IPS-NIHi7 (cell line): ENCODE data around the gene PHB1.
"Not testable (repeated sequence)": the region's sequence is repeated elsewhere in the genome, so short reads cannot be mapped to it uniquely, and the experiment has no call there.

Source experiments
- DNase-seq: peaks from one replicate; pipeline ENCODE4 v3.0.0; 2012; ENCODE audit warnings: mixed read lengths; ENCODE audit errors: extremely low spot score

PHB1 gene

DNA sequence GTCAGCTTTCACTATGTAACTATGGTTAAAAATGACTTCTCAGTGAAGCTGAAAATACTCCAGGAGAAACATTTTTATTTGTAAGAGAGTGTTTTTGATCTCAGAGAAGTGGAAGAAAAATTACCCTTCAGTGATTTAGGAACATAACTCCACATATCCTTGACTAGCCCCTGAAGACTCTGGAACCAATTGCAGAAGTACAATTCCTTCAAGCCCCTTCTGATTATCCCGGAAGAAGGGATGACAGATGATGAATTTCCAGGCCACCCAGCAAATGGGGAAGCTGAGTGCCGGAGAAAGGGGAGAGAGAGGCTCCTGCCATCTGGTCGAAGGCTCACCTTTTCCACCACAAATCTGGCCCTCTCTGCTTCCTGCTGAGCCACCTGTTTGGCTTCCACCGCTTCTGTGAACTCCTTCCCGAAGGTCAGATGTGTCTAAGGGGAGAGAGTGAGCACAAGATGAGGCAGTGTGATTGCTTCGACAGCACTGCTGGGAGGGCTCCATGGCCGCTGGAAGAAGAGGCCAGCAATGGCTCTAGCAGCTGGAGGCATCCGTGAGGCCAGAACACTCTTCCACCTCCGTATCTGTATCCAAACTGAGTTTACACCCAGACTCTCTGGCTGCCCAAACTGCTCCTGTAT lies 8.1 kb downstream of the PHB1 start:
- DNase-seq: no peak

DNA sequence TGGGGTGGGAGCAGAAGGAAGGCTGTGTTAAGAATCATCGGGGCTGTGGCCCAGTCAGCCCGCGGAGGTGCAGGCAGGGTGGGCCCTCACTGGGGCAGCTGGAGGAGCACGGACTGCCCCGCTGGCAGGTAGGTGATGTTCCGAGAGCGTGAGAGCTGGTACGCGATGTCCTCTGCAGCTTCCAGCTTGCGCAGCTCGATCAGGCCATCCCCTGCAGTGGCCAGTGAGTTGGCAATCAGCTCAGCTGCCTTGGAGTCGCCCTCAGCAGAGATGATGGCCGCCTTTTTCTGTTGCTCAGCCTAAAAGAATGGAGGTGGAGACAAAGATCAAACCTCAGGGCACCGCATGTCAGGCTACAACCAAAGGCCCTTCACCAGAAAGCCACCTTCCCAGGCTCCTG lies 9.8 kb downstream of the PHB1 start:
- no peak for DNase-seq

DNA sequence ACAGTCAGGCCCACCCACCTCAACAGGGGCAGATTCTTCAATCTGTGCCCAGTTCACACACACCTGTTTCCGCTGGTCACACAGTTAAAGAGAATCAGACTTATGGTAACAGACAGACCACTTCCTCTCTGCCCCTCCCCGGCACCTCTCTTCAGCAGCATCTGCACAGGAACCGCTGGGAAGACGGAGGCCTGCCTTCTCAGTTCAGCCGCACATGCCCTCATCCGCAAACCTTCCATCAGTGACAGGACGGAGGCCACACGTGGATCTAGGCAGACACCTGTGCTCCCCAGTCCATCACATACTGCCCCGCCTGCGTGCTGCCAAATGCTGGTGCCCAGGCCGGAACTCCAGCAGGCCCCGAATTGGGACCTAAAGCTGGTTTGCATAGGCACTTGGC lies 10.3 kb downstream of the PHB1 start:
- no peak for DNase-seq

DNA sequence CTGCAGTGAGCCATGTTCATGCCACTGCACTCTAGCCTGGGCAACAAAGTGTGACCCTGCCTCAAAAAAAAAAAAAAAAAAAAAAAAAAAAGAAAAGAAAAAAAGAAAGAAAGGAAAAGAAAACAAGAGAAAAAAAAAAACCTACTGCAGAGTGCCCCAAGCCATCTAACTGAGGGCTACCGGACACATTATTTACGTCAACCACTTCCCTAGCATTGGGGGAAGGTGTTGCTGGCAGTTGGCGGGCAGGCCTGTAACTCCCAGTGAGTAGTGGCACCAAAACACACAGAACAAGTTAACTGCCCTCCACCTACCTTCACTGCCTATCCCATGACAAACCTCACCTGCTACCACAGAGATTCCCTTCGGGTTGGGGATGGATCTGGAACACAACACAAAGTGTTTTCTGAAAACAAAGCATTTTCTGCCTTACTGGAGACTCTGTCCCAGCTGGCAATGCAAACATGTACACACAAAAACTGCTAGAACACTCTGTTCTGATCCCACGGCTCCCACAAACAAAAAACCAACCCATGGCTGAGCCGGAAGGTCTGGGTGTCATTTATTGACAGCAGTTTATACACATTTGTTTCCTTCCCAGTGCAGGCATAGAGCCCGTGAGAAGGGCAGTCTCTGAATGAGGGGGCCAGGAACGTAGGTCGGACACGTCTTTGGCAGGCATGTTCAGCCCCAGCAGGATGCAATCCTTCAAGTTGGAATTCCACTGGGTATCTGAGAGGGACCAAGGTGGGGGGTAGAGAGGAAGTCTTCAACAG lies 11.0 kb downstream of the PHB1 start:
- DNase-seq: no peak

DNA sequence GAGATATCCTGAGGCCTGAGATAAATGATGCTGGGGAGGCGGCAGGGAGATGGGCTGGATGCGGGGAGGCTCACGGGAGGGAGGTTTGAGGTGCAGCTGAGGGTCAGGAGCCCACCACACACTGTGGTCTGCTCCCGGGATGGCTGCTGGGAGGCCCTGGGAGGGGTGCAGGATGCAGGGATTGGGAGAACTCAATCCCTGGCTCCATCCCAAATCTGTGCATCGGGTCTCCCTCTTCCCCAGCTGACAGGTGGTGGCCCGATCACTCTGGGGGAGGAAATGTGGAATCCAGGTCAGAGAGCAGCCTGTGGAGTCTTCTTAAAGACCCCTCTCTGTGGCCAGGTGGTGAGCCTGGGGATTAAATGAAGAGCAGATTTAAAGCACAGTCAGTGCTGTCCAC lies 12.0 kb downstream of the PHB1 start:
- DNase-seq: no peak

DNA sequence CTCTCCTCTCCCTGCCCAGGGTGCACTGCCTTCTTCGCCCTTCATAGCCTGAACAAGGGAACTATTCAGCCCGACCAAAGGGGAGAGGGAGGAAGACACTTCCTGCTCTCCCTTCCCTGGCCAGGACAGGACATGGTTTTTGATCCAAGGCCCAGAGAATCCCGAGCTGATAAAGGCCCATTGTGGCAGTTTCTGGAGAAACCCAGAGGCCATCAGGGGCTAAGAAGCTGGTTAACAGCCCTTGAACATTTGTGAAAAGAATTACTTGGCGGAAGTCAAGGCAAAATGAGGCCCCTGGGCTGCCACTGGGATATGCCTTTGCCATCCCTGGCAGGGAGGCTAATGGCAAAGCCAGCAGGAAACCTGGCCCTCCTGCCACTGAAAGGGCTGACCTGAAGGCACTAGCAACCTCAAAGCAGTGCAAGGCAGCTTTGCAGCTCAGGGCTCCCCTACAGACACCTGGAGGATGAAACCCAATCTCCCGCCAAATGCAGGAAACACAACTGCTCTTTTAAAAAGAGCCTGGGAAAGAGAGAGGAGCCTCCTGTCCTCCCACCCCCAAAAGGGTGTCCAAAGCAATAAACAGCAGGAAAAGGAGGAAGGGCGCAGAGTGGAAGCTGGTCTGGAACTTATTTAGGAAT lies 12.6 kb downstream of the PHB1 start:
- DNase-seq: no peak

DNA sequence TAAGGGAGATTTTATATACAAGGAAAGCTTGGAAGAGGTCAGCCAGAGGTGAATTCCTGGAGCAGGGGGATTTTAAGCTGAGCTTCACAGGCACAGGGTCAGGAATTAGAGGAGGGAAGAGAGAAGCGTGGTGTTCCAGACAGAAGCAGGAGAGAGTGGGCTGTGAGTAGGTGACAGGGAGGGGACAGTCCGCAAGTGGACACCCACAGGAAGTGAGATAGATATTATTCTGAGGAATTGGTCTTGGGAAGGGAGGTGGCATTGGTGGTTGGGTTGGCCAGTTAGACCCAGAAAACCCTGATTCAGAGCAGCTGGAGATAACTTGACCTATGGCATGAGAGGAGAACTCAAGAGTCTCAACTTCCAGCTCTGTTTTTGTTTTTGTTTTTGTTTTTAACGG lies 14.7 kb downstream of the PHB1 start:
- no peak for DNase-seq

DNA sequence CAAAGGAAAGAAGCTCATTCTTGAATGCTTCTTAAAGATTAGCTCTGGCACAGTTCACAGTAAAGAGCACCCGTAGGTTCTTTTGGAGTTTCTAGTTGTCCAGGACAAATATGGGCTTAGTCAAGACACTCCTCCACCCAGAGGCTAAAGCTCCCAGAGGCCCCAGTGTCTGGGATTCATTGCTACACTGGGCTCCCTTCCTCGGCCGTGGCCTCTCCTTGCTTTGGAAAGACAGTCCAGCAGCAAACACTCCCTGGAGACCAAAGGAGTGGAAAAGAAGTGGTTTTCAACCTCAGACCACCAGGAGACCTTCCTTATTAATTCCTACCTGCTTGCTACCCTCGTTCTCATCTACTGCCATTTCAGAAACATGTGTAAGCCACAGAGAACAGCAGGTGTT lies 17.1 kb downstream of the PHB1 start:
- no peak for DNase-seq

DNA sequence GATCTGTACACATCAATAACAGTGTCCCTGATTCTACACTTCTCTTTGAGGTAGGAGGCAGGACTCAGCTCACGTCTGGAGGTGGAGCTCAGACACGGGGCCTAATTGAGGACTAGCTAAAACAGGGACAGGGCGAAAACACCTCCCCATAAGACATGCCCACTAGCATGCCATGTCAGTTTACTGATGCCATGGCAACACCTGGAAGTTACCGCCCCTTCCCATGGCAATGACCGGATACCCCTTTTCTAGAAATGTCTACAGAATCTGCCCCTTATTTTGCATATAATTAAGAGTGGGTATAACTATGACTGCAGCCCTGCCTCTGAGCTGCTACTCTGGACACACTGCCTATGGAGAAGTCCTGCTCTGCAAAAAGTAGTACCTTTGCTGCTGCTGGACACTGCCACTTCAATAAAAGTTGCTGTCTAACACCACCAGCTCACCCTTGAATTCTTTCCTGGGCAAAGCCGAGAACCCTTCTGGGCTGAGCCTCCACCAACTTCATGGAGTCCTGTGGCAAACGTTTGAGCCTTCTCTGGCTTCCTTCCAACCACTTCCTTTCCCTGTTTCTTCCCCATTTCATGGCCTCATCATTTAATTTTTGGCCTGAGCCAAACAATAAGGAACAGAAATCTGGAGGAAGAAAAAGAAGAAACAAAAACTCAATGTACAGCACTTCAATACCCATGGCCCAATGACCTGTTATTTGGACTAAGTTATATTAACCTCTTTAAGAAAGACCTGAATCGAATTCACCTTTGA lies 21.0 kb downstream of the PHB1 start:
- DNase-seq: no peak

DNA sequence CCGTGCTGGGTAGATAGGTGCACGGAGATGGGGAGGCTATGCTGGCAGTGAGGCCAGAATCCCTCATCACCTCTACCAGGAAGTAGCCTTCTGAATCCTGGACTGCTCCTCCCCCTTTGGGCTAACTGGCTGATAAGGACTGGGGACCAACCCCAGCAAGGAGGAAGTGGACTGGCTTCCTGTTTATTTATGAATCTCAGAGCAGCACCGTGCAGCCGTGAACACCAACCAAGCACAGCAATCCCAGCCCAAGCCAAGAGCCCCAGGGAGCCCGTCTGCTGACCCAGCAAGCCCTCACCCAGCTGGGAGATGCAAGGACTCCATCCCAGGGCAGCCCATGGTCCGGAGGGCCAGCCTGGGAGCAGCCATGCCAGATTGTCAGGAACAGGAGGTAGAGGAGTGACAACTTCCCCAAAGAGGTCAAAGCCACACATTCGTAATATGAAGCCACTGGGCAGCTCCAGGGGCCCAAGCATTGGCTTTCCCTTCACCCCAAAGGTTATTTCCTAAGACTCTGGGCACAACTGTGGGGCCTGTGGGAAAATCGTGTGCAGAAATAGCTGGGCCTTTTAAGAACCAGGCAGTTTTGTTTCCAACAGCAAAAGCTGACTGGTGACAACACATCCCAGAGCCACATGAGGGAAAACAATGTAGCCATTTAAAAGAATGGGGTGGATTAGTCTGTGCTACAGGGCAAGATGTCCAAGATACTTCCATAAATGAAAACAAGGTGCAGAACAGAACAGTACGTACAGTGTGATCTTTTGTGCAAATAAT lies 23.9 kb downstream of the PHB1 start:
- no peak for DNase-seq

DNA sequence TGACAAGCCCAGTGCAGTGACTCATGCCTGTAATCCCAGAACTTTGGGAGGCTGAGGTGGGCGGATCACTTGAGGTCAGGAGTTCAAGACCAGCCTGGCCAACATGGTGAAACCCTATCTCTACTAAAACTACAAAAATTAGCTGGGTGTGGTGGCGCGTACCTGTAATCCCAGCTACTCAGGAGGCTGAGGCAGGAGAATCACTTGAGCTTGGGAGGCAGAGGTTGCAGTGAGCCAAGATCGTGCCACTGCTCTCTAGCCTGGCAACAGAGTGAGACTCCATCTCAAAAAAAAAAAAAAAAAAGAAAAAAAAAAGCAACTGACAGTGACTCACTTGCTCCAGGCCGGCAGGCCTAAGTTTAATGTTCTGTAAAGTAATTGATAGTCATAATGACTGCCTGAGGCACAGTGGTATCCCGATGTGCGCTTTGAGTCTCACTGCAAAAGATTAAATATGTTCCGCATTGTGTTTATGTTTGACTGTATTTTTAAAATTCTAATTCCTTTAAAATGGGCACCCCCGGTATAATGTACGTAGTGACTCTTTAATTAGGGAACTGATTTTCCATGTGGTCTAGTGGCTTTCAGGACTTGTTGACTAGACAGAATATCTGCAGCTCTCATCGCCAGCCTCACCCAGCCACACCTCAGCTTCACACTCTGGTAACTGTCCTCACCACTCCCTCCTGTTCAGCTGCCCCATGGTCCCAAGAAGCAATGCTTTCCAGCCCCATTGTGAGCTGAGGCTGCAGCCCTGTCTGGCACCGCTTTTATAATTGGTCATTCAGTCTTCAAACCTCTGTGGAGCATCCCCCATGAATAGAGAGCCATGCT lies 25.0 kb downstream of the PHB1 start:
- DNase-seq: not testable (repeated sequence)

DNA sequence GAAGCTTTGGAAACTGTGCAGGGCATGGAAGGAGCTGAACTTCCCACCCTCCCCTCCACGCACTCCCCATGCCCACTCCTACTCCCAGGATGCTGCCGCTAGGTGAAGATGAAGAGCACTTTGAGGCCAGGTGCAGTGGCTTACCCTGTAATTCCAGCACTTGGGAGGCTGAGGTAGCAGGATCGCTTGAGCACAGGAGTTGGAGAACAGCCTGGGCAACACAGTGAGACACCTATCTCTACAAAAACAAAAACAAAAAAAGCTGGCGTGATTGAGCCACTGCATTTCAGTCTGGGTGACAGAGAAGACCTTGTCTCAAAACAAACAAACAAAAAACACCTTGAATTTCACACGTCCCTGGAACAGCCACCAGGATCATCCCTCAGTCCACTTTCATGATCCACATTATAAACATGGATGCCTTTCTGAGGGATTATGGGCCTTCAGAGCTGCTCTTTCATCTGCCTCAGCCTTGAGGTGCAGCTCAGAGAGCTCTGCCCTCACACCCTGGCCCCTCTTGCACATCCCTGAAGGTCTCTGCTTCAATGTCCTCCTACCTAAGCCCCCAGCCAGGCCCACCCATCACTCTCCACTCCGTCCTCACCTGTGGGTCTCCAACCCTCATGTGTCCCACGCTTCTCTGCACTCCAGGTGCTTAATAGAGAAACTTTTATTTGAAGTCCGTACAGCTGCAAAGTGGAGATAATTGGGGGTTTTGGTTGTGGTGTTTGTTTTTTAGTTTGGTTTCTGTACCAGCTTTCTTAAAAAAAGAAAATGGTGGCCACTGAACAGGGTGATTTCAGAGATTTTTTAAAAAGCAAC lies 25.8 kb downstream of the PHB1 start:
- no peak for DNase-seq

DNA sequence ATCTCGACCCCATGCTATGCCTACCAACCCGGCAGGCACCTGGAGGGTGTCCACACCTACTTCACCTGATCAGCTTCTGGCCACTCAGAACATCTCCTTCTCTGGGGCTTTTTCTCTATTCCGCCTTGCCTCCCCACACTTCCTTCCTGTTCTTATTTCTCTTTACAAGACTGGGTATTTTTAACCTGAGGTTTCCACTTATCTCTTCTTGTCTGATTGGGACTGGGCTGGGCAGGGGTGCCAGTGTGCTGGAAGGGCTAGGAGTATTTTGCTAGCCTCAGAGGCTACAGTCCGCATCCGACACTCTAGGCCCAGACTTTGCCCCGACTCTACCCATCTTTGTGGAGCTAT lies 26.4 kb downstream of the PHB1 start:
- DNase-seq: no peak

DNA sequence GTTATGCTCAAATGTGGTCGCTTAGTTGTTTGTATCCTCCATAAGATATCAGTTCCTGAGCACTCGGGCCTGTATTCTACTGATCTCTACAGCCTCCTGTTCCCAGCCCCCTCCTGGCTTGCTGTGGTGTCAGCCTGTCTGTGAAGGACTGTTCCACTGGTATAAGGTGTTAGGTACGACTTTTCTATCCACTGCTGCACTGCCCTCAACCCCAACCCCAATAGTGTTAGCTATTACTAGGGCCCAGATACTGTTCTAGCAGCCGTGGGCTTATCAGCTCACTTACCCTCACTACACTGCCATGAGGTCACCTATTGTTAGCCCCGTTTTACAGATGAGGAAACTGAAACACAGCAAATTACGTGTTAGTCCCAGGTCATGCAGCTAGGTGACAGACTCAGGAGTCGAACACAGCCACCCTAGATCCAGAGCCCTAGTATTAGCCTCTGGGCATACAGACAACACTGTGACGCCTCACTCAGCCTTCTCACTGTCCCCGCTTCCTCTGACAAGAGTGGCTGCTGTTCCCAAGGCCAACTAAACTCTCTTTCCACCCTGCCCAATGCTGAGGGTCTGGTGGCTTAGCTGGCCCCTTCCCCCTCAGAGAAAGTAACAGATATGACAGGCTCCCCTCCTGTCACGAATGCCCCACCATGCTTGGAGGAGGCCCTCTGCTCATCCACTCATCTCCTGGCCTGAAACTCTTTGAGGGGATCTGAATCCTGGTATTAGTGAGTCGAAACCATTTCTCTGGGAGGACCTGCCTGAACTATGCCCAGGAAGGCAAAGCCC lies 27.0 kb downstream of the PHB1 start:
- no peak for DNase-seq

DNA sequence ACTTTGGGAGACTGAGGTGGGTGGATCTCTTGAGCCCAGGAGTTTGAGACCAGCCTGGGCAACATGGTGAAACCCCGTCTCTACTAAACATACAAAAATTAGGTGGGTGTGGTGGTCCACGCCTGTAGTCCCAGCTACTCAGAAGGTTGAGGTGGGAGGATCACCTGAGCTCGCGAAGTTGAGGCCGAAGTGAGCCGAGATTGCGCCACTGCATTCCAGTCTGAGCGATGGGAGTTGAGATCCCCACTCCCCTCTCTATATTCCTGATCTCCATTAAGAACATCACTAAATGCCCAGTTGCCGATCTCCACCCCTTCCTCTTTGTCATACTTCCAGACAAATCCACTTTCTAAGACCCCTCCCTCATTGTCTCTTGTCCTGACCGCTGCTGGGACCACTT lies 28.3 kb downstream of the PHB1 start:
- no peak for DNase-seq

DNA sequence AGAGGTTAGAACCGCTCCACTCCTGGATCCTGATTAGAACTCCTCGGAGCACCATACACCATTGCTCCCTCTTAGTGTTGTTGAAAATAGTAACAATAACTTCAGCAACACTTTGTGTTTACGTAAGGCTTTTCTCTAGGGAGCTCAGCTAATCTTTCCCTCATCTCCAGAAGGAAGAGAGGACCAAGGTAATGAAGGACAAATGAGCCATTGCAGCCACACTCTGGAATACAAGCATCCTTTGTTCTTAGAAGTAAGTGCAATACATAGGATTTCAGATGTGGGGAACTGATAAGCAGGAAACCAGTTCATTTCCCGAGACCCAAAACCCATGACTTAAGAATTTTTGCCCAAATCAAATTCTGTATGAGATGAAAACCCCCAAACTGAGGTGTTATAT lies 29.7 kb downstream of the PHB1 start:
- DNase-seq: no peak

DNA sequence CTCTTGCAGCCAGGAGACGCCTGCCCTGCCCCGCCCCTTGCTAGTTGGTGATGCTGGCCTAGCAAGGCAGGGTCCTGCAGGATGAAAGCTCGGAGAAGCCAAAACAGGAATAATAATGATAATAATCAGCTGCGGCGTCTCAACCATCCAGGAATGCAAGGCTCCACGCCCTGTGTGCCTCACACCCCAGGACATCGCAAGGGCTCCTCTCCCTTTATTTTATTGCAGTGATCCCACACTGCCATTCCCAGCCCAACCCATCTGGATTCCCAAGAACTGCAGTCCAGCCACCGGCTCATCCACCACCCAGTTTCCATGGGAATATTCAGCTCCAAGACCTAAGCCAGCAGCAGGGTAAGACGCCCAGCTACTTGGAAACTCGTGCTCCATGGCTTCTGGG lies 31.6 kb downstream of the PHB1 start:
- no peak for DNase-seq

DNA sequence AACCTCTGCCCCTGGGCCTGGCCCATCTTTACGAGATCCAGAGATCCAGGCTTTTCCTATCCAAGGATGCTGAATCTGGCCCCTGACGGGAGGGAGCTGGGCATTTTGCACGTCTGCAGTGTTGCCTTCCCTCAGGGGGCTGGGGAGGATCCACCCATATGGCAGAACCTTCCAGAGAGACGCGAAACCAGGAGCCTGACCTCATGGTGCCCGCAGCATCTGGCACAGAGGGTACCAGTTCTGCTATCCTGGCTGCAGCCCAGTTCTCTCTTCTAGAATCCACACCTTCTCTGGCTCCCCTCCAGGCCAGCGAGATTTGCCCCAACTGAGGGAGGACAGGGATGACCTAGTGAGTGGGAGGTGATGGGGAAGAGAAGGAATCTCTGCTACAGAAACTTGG lies 32.1 kb downstream of the PHB1 start:
- no peak for DNase-seq

DNA sequence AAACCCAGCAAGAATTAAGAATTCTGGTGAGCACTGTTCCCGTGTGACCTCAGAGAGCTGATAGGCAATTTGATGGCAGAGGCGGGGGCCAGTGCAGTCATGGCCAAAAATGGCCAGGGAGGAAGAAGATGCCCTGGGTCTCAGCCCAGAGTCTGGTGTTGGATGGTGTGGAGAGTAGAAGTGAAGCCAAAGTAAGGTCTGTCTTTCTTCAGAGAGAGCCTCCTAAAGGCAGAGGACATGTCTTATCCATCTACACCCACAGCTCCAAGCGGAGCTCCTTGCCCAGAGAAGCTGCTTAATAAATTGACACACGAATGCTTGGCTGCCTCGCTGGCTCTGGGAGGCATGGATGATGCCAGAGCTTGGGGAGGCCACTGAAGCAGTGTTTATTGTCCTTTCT lies 32.9 kb downstream of the PHB1 start:
- DNase-seq: no peak
